ENCODE data around the gene MYBPH.

DNA sequence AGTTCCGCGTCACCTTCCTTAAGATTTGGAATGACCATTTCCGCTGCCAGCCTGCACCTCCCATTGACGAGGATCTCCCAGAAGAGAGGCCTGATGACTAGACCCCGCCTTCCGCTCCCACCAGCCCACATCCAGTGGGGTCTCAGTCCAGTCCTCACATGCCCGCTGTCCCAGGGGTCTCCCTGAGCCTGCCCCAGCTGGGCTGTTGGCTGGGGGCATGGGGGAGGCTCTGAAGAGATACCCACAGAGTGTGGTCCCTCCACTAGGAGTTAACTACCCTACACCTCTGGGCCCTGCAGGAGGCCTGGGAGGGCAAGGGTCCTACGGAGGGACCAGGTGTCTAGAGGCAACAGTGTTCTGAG lies 9.8 kb downstream of the MYBPH start:
- TF ChIP-seq, protein P1, sequence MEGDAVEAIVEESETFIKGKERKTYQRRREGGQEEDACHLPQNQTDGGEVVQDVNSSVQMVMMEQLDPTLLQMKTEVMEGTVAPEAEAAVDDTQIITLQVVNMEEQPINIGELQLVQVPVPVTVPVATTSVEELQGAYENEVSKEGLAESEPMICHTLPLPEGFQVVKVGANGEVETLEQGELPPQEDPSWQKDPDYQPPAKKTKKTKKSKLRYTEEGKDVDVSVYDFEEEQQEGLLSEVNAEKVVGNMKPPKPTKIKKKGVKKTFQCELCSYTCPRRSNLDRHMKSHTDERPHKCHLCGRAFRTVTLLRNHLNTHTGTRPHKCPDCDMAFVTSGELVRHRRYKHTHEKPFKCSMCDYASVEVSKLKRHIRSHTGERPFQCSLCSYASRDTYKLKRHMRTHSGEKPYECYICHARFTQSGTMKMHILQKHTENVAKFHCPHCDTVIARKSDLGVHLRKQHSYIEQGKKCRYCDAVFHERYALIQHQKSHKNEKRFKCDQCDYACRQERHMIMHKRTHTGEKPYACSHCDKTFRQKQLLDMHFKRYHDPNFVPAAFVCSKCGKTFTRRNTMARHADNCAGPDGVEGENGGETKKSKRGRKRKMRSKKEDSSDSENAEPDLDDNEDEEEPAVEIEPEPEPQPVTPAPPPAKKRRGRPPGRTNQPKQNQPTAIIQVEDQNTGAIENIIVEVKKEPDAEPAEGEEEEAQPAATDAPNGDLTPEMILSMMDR (IDR thresholded peaks at IDR 0.05): no peak
- TF ChIP-seq POLR2A (IDR thresholded peaks at IDR 0.05): no peak

All from adrenal gland (tissue), 5 donors.